K562 (cell line): ENCODE measurements around the gene LDB1. TPM values are rescaled to one million over a fixed set of nuclear protein-coding genes. Genes with fewer than 3 reads are reported as not detected.

Experiments used
- polyA plus RNA-seq, 8 experiments: library from polyadenylated mRNA; depleted of rRNA in 4 of 8; stranded (reverse) in 5 of 8; unstranded in 3 of 8; fragments of >200 nt; fragmentation: Nextera tagmentation in 2 of 8; fragmentation: Illumina TruSeq in 1 of 8; extraction: Ambion mirVana in 2 of 8; extraction: Trizol in 1 of 8; gene quantifications; 2 replicates each; pipeline versions ENCODE4 v1.2.1 to v1.2.3, GENCODE V29; 2011 to 2014; ENCODE audit warnings: inconsistent platforms in 1 of 8, missing spikeins in 1 of 8
- total RNA-seq, 7 experiments: library from RNA; depleted of rRNA in 6 of 7; stranded (reverse); fragments of >200 nt in 6 of 7; fragmentation: Illumina TruSeq in 2 of 7; extraction: Trizol in 2 of 7; gene quantifications; 2 replicates each; pipeline versions ENCODE4 v1.2.1 to v1.2.3, GENCODE V29; 2011 to 2021; ENCODE audit warnings: low replicate concordance in 1 of 7
- TF ChIP-seq, protein P1 (sequence below): fragments of 450-650 bp; IDR thresholded peaks from 2 replicates; pipeline ENCODE4 v1.6.1; 2016; ENCODE audit warnings: low read depth

LDB1 gene
- total and polyA plus RNA-seq, 9 of the 15 experiments (the other 6 are each of a cell fraction or from before 2014, with no cell fraction given), result 1.9 to 137 (median 105) TPM

DNA sequence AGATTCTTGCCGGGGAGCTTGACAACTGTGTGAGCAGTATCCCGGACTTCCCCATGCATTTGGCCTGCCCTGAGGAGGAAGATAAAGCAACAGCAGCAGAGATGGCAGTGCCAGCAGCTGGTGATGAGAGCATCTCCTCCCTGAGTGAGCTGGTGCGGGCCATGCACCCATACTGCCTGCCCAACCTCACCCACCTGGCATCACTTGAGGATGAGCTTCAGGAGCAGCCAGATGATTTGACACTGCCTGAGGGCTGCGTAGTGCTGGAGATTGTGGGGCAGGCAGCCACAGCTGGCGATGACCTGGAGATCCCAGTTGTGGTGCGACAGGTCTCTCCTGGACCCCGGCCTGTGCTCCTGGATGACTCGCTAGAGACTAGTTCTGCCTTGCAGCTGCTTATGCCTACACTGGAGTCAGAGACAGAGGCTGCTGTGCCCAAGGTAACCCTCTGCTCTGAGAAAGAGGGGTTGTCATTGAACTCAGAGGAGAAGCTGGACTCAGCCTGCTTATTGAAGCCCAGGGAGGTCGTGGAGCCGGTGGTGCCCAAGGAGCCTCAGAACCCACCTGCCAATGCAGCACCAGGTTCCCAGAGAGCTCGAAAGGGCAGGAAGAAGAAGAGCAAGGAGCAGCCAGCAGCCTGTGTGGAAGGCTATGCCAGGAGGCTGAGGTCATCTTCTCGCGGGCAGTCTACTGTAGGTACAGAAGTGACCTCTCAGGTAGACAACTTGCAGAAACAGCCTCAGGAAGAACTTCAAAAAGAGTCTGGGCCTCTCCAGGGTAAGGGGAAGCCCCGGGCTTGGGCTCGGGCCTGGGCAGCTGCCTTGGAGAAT is 19.3 kb upstream of the LDB1 start (continued):
- TF ChIP-seq, protein P1, sequence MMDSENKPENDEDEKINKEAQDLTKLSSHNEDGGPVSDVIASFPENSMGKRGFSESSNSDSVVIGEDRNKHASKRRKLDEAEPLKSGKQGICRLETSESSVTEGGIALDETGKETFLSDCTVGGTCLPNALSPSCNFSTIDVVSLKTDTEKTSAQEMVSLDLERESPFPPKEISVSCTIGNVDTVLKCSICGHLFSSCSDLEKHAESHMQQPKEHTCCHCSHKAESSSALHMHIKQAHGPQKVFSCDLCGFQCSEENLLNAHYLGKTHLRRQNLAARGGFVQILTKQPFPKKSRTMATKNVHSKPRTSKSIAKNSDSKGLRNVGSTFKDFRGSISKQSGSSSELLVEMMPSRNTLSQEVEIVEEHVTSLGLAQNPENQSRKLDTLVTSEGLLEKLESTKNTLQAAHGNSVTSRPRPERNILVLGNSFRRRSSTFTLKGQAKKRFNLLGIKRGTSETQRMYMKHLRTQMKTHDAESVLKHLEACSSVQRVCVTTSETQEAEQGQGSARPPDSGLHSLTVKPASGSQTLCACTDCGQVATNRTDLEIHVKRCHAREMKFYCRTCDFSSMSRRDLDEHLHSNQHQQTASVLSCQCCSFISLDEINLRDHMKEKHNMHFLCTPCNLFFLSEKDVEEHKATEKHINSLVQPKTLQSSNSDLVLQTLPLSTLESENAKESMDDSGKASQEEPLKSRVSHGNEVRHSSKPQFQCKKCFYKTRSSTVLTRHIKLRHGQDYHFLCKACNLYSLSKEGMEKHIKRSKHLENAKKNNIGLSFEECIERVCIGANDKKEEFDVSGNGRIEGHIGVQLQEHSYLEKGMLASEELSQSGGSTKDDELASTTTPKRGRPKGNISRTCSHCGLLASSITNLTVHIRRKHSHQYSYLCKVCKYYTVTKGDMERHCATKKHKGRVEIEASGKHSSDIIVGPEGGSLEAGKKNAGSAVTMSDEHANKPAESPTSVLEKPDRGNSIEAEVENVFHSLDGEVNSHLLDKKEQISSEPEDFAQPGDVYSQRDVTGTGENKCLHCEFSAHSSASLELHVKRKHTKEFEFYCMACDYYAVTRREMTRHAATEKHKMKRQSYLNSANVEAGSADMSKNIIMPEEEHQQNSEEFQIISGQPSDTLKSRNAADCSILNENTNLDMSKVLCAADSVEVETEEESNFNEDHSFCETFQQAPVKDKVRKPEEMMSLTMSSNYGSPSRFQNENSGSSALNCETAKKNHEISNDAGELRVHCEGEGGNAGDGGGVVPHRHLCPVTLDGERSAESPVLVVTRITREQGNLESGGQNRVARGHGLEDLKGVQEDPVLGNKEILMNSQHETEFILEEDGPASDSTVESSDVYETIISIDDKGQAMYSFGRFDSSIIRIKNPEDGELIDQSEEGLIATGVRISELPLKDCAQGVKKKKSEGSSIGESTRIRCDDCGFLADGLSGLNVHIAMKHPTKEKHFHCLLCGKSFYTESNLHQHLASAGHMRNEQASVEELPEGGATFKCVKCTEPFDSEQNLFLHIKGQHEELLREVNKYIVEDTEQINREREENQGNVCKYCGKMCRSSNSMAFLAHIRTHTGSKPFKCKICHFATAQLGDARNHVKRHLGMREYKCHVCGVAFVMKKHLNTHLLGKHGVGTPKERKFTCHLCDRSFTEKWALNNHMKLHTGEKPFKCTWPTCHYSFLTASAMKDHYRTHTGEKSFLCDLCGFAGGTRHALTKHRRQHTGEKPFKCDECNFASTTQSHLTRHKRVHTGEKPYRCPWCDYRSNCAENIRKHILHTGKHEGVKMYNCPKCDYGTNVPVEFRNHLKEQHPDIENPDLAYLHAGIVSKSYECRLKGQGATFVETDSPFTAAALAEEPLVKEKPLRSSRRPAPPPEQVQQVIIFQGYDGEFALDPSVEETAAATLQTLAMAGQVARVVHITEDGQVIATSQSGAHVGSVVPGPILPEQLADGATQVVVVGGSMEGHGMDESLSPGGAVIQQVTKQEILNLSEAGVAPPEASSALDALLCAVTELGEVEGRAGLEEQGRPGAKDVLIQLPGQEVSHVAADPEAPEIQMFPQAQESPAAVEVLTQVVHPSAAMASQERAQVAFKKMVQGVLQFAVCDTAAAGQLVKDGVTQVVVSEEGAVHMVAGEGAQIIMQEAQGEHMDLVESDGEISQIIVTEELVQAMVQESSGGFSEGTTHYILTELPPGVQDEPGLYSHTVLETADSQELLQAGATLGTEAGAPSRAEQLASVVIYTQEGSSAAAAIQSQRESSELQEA, result no peak
